ENCODE data around the gene ZSWIM8. TPM values are rescaled to one million over a fixed set of nuclear protein-coding genes. Genes with fewer than 3 reads are reported as not detected.

The ZSWIM8 gene
- total and polyA plus RNA-seq, 2 experiments from 2014 or later = 20.5 to 30.4 TPM

- Histone ChIP-seq H3F3A (replicated peaks; ENCODE audit: low read depth) (no peaks in the 10 kb centered on the region), H4K20me1 (replicated peaks; ENCODE audit: insufficient read depth) (peaks cover 6% of the 10 kb centered on the region; the same call in 1 of the 2 replicates), H3K4me3 (no peak overlapping the region), H3K27me3 (ENCODE audit: insufficient read depth) (no peaks in the 10 kb centered on the region), H3K9me2 (ENCODE audit: insufficient read depth) (no peaks in the 10 kb centered on the region), H3K4me2 (no peak overlapping the region), H3K4me1 (ENCODE audit: insufficient read depth) (no peaks in the 10 kb centered on the region), H3K27ac (ENCODE audit: low read depth) (no peak overlapping the region), H3K79me2 (replicated peaks; ENCODE audit: insufficient read depth) (no peaks in the 10 kb centered on the region), H2AFZ (no peak overlapping the region), H3K36me3 (ENCODE audit: insufficient read depth) (peaks cover 17% of the 10 kb centered on the region)
- H3K4me1 Mint-ChIP-seq = peaks cover 3% of the 10 kb centered on the region; the same call in 1 of the 3 replicates
- no peak overlapping the region for H3K4me3 Mint-ChIP-seq
- DNase-seq (ENCODE audit: low spot score) (no peak), ATAC-seq (no peak)
- H3K27ac Mint-ChIP-seq = no peak overlapping the region
- H3K9me3 Mint-ChIP-seq = no peaks in the 10 kb centered on the region
- TF ChIP-seq ZNF462 (CRISPR knock-in tag; IDR thresholded peaks at IDR 0.05) (no peak), ETS1 (IDR thresholded peaks at IDR 0.05) (no peak), EZH2phosphoT487 (IDR thresholded peaks at IDR 0.05; ENCODE audit: unreplicated experiment) (no peak), ZNF331 (CRISPR knock-in tag; IDR thresholded peaks at IDR 0.05; ENCODE audit: low read depth) (no peak), POLR2AphosphoS5 (IDR thresholded peaks at IDR 0.05; ENCODE audit: low read depth) (no peak), EZH2 (IDR thresholded peaks at IDR 0.05; ENCODE audit: low read depth, unreplicated experiment) (no peak), NANOG (IDR thresholded peaks at IDR 0.05; ENCODE audit: borderline replicate concordance) (no peak), STAT1 (IDR thresholded peaks at IDR 0.05; ENCODE audit: unreplicated experiment) (no peak), CTCF (conservative IDR thresholded peaks at IDR 0.05; ENCODE audit: low read depth in 2 of 2) (no peak), ZNF114 (CRISPR knock-in tag; IDR thresholded peaks at IDR 0.05) (no peak), REST (IDR thresholded peaks at IDR 0.05; ENCODE audit: unreplicated experiment) (no peak), JUNB (IDR thresholded peaks at IDR 0.05; ENCODE audit: unreplicated experiment) (no peak), CREB1 (CRISPR knock-in tag; IDR thresholded peaks at IDR 0.05; ENCODE audit: low read depth) (no peak)
- H3K27me3 Mint-ChIP-seq (ENCODE audit: insufficient read depth, low read depth, poor library complexity) = peaks cover 7% of the 10 kb centered on the region
- H3K36me3 Mint-ChIP-seq (ENCODE audit: low read depth) = peaks cover 47% of the 10 kb centered on the region
Measured at GRCh38 chr10:73840403-73841060, 55.1 kb downstream of the ZSWIM8 start.

All from GM23338 (cell line).